ENCODE results near the gene RNF146. TPM values are rescaled to one million over a fixed set of nuclear protein-coding genes. Genes with fewer than 3 reads are reported as not detected.

RNF146 gene, protein sequence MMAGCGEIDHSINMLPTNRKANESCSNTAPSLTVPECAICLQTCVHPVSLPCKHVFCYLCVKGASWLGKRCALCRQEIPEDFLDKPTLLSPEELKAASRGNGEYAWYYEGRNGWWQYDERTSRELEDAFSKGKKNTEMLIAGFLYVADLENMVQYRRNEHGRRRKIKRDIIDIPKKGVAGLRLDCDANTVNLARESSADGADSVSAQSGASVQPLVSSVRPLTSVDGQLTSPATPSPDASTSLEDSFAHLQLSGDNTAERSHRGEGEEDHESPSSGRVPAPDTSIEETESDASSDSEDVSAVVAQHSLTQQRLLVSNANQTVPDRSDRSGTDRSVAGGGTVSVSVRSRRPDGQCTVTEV
- 31.3 and 35.1 TPM in 2 replicates for total RNA-seq (2022)
- Bru-seq, nascent RNA, result percentile 96 among the genes with signal in this experiment
- percentile 94 among the genes with signal in this experiment for BruChase-seq, experiment 1, labeled RNA remaining after a 2-hour chase
- percentile 74 among the genes with signal in this experiment for BruChase-seq, experiment 2, labeled RNA remaining after a 6-hour chase
- long read RNA-seq, partial matches to known transcripts, result 0 of 9 reads
- long read RNA-seq, other reads (novel, unspliced or antisense), result 3 of 9 reads

DNA sequence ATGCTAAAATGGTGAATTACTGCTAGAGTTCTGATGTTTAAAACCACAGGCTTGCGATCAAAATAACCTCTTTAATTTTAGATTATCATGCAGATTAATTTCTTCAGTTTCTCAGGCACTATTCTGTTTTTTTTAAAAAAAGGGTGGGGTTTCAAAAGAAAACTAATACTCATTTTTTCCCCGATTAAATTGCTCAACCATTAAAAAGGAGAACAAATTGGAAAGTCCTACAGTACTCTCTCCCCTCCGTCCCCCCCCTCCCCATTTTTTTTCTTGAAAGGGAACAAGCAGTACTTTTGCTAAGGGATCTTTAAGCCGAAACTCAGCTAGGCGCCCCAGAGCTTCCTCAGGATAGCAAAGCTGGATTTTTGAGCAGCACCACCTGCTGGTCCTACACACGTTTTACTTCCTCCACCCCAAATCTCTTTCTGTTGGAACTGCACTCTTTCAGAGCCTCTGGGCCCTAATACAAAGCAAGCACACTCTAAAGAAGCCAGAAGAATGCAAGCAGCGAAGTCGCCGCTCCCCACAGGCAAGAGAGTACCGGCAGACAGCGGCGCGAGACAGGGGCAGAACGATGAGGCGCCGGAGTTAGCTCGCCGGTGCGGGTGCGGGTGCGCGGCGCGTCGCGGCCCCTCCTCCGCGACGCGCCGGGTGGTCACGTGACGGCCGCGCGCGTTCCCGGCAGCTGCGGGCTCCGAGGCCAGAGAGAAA lies at the start of gene RNF146:
TSS of gene RNF146 (plus strand) at position 687 of the 714 bp plus-strand sequence. CDS start 13,475 bp downstream, outside the sequence.
- peaks cover 9% of the 10 kb centered on the region for H3K4me1 Mint-ChIP-seq (ENCODE audit: low read depth, unreplicated experiment)
- TF ChIP-seq, protein P1, sequence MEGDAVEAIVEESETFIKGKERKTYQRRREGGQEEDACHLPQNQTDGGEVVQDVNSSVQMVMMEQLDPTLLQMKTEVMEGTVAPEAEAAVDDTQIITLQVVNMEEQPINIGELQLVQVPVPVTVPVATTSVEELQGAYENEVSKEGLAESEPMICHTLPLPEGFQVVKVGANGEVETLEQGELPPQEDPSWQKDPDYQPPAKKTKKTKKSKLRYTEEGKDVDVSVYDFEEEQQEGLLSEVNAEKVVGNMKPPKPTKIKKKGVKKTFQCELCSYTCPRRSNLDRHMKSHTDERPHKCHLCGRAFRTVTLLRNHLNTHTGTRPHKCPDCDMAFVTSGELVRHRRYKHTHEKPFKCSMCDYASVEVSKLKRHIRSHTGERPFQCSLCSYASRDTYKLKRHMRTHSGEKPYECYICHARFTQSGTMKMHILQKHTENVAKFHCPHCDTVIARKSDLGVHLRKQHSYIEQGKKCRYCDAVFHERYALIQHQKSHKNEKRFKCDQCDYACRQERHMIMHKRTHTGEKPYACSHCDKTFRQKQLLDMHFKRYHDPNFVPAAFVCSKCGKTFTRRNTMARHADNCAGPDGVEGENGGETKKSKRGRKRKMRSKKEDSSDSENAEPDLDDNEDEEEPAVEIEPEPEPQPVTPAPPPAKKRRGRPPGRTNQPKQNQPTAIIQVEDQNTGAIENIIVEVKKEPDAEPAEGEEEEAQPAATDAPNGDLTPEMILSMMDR (IDR thresholded peaks at IDR 0.05; ENCODE audit: insufficient read depth in 1 of 2, low read depth in 1 of 2, low read length in 1 of 2, severe bottlenecking in 1 of 2, unreplicated experiment in 1 of 2), result peak; percentile 61 to 68
- Histone ChIP-seq H3K36me3 (ENCODE audit: control insufficient read depth, insufficient read depth, low read length) (no peaks in the 10 kb centered on the region), H3K27me3 (replicated peaks; ENCODE audit: control insufficient read depth, insufficient read depth, low read length) (no peaks in the 10 kb centered on the region), H3K9me3 (no peaks in the 10 kb centered on the region), H3K4me3 (ENCODE audit: low read depth, low read length) (peak within 1 kb of the TSS; percentile 99), H3K4me1 (0 out of 2 replicates have a peak, but pooled peaks cover 6% of the 10 kb centered on the region)
- no peaks in the 10 kb centered on the region for H3K27me3 Mint-ChIP-seq (ENCODE audit: insufficient read depth, unreplicated experiment)
- intact Hi-C loops (cut with micrococcal nuclease; ENCODE audit: unreplicated experiment), result loop anchor here (1.0 to 10.0 kb wide), 5 partner anchors 70 to 1280 kb away; partner anchors contain the start of genes ECHDC1 and TRMT11
- BruUV-seq (replicated peaks), result TSS peak; percentile 60
- peak within 1 kb of the TSS; percentile 95 for H3K27ac Mint-ChIP-seq (ENCODE audit: unreplicated experiment)
- H3K9me3 Mint-ChIP-seq (ENCODE audit: unreplicated experiment), result no peaks in the 10 kb centered on the region
- ChIA-PET CTCF (interaction anchor here (0.6 to 1.8 kb wide), 14 partner anchors 10 to 1441 kb away, joined by 3 to 17 read pairs (median 4); no protein-coding TSS in a partner anchor), POLR2A (interaction anchor here (1.0 to 1.4 kb wide), 3 partner anchors 31 to 154 kb away, joined by 3 to 5 read pairs (median 4); no protein-coding TSS in a partner anchor)
- H3K36me3 Mint-ChIP-seq (ENCODE audit: insufficient read depth, unreplicated experiment), result peaks cover 7% of the 10 kb centered on the region
- peak within 1 kb of the TSS; percentile 94 for H3K4me3 Mint-ChIP-seq (ENCODE audit: unreplicated experiment)
- peak; percentile 73 to 84 for DNase-seq

GRCh38 chr6:127219869-127220268 lies 46.8 kb upstream of the RNF146 start:
- no peaks in the 10 kb centered on the region for H3K4me1 Mint-ChIP-seq (ENCODE audit: low read depth, unreplicated experiment)
- H3K9me3 Mint-ChIP-seq (ENCODE audit: unreplicated experiment), result no peaks in the 10 kb centered on the region
- H3K36me3 Mint-ChIP-seq (ENCODE audit: insufficient read depth, unreplicated experiment), result no peaks in the 10 kb centered on the region
- BruUV-seq (replicated peaks), result no TSS peak
- peaks cover 6% of the 10 kb centered on the region for H3K27me3 Mint-ChIP-seq (ENCODE audit: insufficient read depth, unreplicated experiment)
- CTCF ChIA-PET, result no interaction called here
- no peaks in the 10 kb centered on the region for H3K36me3 ChIP-seq (ENCODE audit: control insufficient read depth, insufficient read depth, low read length)
- no peak for DNase-seq
- no peak overlapping the region for H3K27ac Mint-ChIP-seq (ENCODE audit: unreplicated experiment)
- POLR2A ChIA-PET, result no interaction called here
- 0 out of 2 replicates have a peak, but pooled peaks cover 7% of the 10 kb centered on the region for H3K4me1 ChIP-seq
- no peak overlapping the region for H3K4me3 Mint-ChIP-seq (ENCODE audit: unreplicated experiment)
- TF ChIP-seq, protein P1 (IDR thresholded peaks at IDR 0.05; ENCODE audit: insufficient read depth in 1 of 2, low read depth in 1 of 2, low read length in 1 of 2, severe bottlenecking in 1 of 2, unreplicated experiment in 1 of 2), result no peak
- intact Hi-C loops (cut with micrococcal nuclease; ENCODE audit: unreplicated experiment), result no loop called here
- no peaks in the 10 kb centered on the region for H3K9me3 ChIP-seq
- H3K27me3 ChIP-seq (replicated peaks; ENCODE audit: control insufficient read depth, insufficient read depth, low read length), result no peaks in the 10 kb centered on the region
- no peak overlapping the region for H3K4me3 ChIP-seq (ENCODE audit: low read depth, low read length)

DNA sequence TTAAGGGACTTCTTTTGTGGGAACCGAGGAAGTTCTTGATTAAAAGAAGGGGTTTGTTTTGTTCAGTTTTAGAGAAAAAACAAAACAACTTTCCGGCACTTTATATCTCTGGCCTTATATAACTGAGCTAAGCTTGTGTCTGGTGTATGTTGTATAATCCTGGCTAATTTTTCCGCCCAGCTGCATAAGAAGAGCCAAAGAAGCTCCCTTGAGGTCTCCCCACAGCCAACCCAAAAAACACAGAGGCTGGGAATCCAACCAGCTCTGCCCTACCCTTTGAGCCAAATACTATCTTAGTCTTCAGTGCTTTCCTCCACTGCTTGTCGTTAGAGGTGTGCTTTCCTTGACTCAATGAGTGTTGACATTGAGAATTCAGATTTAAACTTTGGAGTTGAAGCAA lies 45.5 kb upstream of the RNF146 start:
- intact Hi-C loops (cut with micrococcal nuclease; ENCODE audit: unreplicated experiment), result no loop called here
- H3K4me3 Mint-ChIP-seq (ENCODE audit: unreplicated experiment), result no peak overlapping the region
- no peaks in the 10 kb centered on the region for H3K9me3 Mint-ChIP-seq (ENCODE audit: unreplicated experiment)
- no peaks in the 10 kb centered on the region for H3K9me3 ChIP-seq
- DNase-seq, result no peak
- H3K4me1 Mint-ChIP-seq (ENCODE audit: low read depth, unreplicated experiment), result no peaks in the 10 kb centered on the region
- CTCF ChIA-PET, result no interaction called here
- peaks cover 6% of the 10 kb centered on the region for H3K27me3 Mint-ChIP-seq (ENCODE audit: insufficient read depth, unreplicated experiment)
- H3K4me3 ChIP-seq (ENCODE audit: low read depth, low read length), result no peak overlapping the region
- H3K27ac Mint-ChIP-seq (ENCODE audit: unreplicated experiment), result no peak overlapping the region
- no TSS peak for BruUV-seq (replicated peaks)
- H3K4me1 ChIP-seq, result 0 out of 2 replicates have a peak, but pooled peaks cover 1% of the 10 kb centered on the region
- H3K36me3 ChIP-seq (ENCODE audit: control insufficient read depth, insufficient read depth, low read length), result no peaks in the 10 kb centered on the region
- no peaks in the 10 kb centered on the region for H3K27me3 ChIP-seq (replicated peaks; ENCODE audit: control insufficient read depth, insufficient read depth, low read length)
- POLR2A ChIA-PET, result no interaction called here
- no peaks in the 10 kb centered on the region for H3K36me3 Mint-ChIP-seq (ENCODE audit: insufficient read depth, unreplicated experiment)
- TF ChIP-seq, protein P1 (IDR thresholded peaks at IDR 0.05; ENCODE audit: insufficient read depth in 1 of 2, low read depth in 1 of 2, low read length in 1 of 2, severe bottlenecking in 1 of 2, unreplicated experiment in 1 of 2), result no peak
